ENCODE data around the gene USP24.

DNA sequence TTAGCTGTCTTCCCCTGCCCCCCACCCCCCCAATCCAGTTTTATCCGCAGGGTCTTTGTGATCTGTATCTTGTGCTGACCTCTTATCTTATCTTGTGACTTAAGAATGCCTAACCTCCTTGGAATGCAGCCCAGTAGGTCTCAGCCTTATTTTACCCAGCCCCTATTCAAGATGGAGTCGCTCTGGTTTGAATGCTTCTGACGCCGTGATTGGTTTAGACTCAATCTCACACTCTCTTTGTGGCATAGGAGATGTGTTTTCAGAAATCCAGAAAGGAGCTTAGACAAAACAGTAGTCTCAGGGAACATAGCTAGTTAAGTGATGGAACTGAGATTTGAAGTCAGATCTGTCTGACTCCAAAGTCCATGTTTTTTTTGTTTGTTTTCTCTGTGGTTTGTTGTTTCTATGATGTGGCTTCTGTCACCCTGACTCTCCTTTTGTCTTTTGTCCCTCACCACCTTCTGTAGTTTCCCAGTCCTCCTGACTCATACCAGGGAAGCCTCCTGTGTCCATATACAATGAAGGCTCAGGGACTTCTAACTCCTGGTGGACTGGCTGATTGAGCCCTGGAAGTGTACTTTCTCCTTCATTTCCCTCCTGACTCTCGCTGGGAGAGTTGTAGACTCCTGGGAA lies 18.1 kb upstream of the USP24 start:
- TF ChIP-seq, protein P1, sequence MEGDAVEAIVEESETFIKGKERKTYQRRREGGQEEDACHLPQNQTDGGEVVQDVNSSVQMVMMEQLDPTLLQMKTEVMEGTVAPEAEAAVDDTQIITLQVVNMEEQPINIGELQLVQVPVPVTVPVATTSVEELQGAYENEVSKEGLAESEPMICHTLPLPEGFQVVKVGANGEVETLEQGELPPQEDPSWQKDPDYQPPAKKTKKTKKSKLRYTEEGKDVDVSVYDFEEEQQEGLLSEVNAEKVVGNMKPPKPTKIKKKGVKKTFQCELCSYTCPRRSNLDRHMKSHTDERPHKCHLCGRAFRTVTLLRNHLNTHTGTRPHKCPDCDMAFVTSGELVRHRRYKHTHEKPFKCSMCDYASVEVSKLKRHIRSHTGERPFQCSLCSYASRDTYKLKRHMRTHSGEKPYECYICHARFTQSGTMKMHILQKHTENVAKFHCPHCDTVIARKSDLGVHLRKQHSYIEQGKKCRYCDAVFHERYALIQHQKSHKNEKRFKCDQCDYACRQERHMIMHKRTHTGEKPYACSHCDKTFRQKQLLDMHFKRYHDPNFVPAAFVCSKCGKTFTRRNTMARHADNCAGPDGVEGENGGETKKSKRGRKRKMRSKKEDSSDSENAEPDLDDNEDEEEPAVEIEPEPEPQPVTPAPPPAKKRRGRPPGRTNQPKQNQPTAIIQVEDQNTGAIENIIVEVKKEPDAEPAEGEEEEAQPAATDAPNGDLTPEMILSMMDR (IDR thresholded peaks at IDR 0.05), result no peak
- TF ChIP-seq POLR2A (IDR thresholded peaks at IDR 0.05), result no peak
